Muscle of back (tissue), 13 donors: ENCODE results near the gene TEN1. TPM values are rescaled to one million over a fixed set of nuclear protein-coding genes. Genes with fewer than 3 reads are reported as not detected.
A peak's percentile ranks its signal among the peaks of the same experiment; 100 is the strongest.
"Not testable (repeated sequence)": the region's sequence is repeated elsewhere in the genome, so short reads cannot be mapped to it uniquely, and the experiment has no call there.

Source experiments
- DNase-seq, 3 donors: peaks; one replicate each; pipeline versions ENCODE4 v3.0.0 to v3.0.0-alpha.2; 2013
- long read RNA-seq, 9 donors: transcript quantifications; one replicate each; lab custom pipeline, GENCODE V29; 2026
- polyA plus RNA-seq, 10 donors: library from polyadenylated mRNA; unstranded; fragments of 120-200 nt; gene quantifications; one replicate each; pipeline ENCODE4 v1.2.1, GENCODE V29; 2013; ENCODE audit not compliant: insufficient read length in 10 of 10

Gene TEN1, protein sequence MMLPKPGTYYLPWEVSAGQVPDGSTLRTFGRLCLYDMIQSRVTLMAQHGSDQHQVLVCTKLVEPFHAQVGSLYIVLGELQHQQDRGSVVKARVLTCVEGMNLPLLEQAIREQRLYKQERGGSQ
- polyA plus RNA-seq, result 10 to 100 TPM in 9 of 10 donors, 1 to 10 TPM in 1; 8.5 to 20.2 (median 14.0) TPM
- long read RNA-seq, donor 1, transcript TEN1-201 (4 exons, 994 nt), result major isoform, 12 of 12 reads
- long read RNA-seq, donor 1, partial matches to known transcripts, result 0 of 12 reads
- long read RNA-seq, donor 1, other reads (novel, unspliced or antisense), result 0 of 12 reads
- long read RNA-seq, donor 2, transcript TEN1-201 (4 exons, 994 nt), result major isoform, 6 of 6 reads
- long read RNA-seq, donor 2, partial matches to known transcripts, result 0 of 6 reads
- long read RNA-seq, donor 2, other reads (novel, unspliced or antisense), result 0 of 6 reads
- long read RNA-seq, donor 3, result 0 reads
- long read RNA-seq, donor 4, transcript TEN1-201 (4 exons, 994 nt), result major isoform, 10 of 10 reads
- long read RNA-seq, donor 4, partial matches to known transcripts, result 0 of 10 reads
- long read RNA-seq, donor 4, other reads (novel, unspliced or antisense), result 0 of 10 reads
- long read RNA-seq, donor 5, transcript TEN1-201 (4 exons, 994 nt), result major isoform, 10 of 12 reads
- long read RNA-seq, donor 5, partial matches to known transcripts, result 0 of 12 reads
- long read RNA-seq, donor 5, other reads (novel, unspliced or antisense), result 0 of 12 reads
- long read RNA-seq, donor 6, transcript TEN1-201 (4 exons, 994 nt), result major isoform, 11 of 11 reads
- long read RNA-seq, donor 6, partial matches to known transcripts, result 0 of 11 reads
- long read RNA-seq, donor 6, other reads (novel, unspliced or antisense), result 0 of 11 reads
- long read RNA-seq, donor 7, transcript TEN1-201 (4 exons, 994 nt), result major isoform, 8 of 8 reads
- long read RNA-seq, donor 7, partial matches to known transcripts, result 0 of 8 reads
- long read RNA-seq, donor 7, other reads (novel, unspliced or antisense), result 0 of 8 reads
- long read RNA-seq, donor 8, transcript TEN1-201 (4 exons, 994 nt), result major isoform, 6 of 6 reads
- long read RNA-seq, donor 8, partial matches to known transcripts, result 0 of 6 reads
- long read RNA-seq, donor 8, other reads (novel, unspliced or antisense), result 0 of 6 reads
- long read RNA-seq, donor 9, partial matches to known transcripts, result 0 of 1 reads
- long read RNA-seq, donor 9, other reads (novel, unspliced or antisense), result 0 of 1 reads

DNA sequence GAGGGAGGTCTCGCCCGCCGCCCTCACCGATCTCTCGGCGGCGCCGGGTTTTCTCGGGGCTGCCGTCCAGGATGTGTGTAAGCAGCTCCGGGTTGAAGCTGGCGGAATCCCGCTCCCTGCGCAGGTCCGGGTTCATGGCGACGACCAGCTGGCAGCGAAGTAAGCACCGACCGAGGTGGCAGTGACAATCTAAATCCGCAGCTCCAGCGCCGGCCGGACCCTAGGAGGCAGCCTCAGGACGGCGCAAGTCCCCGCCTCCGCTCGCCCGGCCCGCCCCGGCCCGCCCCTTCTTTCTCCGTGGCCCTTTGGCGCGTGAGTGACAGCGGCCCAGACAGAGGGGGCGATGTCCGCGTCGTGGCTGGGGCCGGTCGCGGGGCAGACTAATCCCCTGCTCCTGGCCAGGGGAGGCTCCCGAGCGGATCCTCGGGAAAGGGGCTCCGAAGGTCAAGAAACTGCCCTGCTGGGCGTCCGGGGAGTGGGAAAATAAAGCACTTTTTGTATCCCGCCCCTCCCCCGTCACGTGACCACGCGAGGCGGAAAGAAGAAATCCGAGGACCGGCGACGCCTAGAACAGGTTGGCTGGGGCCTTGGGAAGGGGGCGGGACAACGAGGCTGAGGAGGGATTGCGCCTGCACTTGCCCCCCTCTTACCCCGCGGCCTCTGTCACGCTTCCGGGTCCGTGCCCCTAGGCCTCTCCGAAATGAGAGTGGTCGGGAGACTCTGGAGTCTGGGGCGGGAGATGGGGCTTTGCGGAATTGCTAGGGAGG lies at the start of gene TEN1, which contains the start of gene ACOX1:
Gene TEN1, plus strand, starts transcription at position 303 of the 767 bp plus-strand sequence. CDS start 6,953 bp downstream, outside the sequence.
Gene ACOX1, minus strand, starts transcription at position 229 of the 767 bp plus-strand sequence. Its CDS starts 93 bp downstream, at position 136.
- peak; percentile 97 to 100 (median 98) for DNase-seq

DNA sequence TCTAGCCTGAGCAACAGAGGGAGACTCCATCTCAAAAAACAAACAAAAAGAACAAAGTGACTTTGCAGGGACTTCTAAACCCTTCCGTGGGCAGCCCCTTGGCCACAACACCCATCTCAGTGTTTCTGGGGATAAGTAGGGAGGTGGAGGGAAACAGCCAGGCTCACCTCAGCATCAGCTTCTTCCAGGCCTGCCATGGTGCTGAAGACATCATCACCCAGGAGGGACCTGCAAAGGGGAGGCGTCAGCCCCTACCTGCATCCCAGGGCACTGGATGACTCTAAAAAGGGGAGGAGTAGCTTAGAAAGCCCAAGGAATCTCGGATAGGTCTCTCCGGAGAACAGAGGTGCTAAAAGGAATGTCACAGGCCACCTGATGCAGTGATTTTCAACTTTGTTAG lies 48.0 kb upstream of the TEN1 start:
- no peak for DNase-seq

DNA sequence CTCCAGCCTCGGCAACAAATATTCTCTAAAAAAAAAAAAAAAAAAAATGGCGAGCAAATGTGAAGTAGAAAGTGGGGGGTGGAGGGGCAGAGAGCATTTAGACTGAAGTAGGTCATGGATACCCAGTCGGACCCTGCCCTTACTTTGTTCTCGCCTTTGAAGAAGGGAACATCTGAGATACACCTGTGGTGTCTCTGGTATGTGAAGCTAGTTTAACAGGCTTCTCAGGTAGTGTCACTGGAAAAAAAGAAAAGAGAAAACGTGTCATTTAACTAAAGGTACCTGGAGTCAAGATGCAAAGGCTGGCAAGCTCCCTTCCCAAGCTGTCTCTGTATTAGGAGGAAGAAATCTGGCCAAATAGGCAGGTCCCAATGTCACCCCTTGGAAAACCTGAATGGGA lies 46.2 kb upstream of the TEN1 start:
- no peak for DNase-seq

DNA sequence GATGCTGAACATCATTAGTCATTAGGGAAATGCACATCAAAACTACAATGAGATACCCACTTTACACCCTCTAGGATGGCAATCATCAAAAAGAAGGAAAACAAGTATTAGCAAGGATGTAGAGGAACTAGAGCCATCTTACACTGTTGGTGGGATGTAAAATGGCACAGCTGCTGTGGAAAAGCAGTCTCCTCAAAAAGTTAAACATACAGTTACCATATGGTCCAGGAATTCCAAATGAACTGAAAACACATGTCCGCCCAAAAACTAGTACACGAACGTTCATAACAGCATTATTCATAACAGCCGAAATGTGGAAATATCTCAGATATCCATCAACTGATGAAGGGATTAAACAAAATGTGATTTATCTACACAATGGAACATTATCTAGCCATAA lies 45.2 kb upstream of the TEN1 start:
- no peak for DNase-seq

DNA sequence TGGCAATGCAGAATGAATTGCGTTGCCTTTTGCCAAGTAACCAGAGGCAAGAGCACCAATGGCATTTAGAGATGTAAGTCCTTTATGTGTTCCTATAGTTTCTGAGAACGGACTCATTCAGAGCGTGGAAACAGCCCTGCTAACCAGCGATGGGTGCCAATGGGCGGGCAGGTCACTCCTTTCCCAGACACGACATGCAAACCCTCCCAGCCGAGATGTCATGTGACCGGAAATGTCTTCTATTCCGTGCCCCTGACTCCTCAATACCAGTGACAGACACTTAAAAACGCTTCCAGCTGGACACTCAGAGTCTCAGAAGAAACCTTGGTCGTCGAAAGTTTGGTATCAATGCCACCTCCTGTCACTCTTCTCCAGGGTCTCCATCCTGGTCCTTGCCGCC lies 41.4 kb upstream of the TEN1 start:
- DNase-seq, result no peak

DNA sequence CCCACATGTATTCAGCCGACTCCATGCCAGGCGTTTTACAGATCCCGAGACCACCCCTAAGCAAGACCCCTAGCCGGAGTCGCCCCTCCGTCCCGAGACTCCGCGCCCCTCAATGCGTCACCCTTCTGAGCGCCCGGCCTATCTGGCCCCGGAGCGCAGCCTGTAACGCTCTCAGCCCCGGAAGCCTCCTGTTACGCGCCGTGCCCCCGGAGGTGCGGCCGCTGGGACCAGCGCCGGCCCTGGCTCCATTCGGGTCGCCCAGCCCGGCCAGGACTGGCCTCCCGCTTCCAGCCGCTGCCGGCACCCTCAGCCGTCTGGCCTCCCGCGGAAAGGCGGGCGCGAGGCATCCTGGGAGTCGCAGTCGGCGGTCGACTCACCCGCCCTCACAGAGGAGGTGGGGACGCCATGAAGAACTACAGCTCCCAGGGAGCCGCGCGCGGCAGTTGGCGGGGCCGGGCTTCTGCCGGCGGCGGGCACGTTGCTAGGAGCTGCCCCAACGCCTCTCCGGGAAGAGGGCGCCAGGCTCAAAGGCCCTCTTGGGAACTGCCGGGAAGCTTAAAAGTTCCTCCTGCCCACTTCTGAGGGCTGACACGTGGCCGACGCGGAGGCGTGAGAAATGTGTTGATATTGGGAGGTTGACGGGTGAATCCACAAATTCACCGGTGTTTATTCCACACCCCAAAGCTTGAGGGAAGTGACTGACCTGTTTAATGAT lies 38.2 kb upstream of the TEN1 start, which contains the start of gene FBF1:
Gene FBF1, minus strand, starts transcription at position 316 of the 715 bp plus-strand sequence. CDS start 2,893 bp downstream, outside the sequence.
- DNase-seq, result peak; percentile 91 to 97 (median 93)

DNA sequence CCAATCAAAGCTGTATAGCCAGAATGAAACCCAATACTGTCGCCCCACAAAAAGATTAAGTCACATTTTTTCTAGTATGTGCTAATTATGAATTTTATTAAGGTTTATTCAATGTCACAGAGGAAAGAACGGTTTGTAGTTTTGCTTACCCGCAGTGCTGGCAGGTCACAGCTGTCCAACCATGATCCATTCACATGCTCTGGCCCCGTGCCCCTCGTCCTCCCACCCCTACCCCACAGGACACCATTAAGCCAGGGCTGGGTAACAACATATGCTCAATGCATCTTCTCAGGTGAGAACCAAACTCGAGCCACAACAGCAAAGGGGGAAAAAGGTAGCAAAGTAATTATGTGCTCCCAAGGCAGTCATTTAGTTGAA lies 37.6 kb upstream of the TEN1 start:
- no peak for DNase-seq

DNA sequence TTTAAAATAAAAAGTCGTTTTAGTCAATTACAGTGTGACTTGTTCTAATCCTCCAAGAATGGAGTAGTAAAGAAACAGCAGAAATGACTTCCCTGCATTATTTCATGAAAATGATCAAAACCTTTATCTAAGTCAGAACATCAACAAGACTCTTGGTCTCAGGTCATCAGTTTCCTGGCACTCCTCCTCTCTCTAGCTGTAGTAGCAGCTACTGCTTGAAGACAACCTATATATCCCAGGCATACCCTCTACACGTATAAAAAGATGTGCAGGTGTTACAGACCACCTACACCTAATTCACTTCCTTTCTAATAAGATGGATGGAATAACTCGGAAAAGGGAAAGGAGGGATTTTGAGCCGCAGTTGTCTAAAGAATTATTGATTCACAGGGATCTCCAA lies 36.6 kb upstream of the TEN1 start:
- DNase-seq, result no peak

DNA sequence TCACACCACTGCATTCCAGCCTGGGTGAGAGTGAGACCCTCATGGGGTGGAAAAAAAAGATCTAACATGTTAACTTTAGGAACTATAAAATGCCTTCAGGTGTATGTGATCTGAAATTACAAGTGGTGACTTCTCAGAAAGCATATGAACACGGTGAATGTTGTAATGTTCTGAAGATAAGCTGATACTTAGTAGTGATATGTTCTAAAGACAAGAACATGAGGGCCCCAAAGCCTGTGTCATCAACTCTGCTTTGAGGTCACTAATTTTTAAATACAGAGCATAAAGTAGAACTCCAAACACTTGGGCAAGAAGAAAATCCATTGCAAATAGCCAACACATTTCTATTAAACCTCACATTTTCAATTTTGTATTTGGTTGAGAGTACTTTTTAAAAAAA lies 35.5 kb upstream of the TEN1 start:
- no peak for DNase-seq

DNA sequence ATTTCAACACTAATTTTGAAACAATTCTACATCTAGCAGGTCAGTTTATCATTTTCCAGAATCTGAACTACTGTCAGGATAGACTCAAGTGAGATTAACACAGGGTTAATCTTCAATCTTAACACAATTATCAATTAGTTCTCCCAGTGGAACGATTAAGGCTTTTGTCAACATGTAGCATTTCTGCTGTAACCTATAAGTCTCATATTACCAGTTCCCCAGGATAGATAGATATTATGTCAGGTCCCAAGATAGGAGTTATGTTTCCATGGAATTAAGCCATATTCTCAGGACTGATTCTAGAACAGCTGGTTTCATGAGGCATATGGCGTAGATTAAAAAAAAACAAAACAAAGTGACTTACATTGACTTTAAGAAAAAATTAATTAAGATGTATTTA lies 33.8 kb upstream of the TEN1 start:
- DNase-seq, result no peak

DNA sequence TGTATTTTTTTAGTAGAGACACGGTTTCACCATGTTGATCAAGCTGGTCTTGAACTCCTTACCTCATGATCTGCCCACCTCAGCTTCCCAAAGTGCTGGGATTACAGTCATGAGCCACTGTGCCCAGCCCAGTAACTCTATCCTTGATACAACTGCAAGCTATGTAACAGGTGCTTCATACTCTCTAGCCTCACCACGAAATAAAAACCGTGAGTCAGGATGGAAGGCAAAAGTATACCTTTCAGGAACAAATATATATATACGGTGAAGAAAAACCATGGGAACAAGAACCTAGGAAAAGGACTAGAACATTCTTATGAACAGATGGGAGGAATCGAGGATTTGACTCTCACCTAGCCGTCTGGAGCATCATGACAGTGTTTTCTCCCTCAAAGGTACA lies 28.6 kb upstream of the TEN1 start:
- DNase-seq, result no peak

DNA sequence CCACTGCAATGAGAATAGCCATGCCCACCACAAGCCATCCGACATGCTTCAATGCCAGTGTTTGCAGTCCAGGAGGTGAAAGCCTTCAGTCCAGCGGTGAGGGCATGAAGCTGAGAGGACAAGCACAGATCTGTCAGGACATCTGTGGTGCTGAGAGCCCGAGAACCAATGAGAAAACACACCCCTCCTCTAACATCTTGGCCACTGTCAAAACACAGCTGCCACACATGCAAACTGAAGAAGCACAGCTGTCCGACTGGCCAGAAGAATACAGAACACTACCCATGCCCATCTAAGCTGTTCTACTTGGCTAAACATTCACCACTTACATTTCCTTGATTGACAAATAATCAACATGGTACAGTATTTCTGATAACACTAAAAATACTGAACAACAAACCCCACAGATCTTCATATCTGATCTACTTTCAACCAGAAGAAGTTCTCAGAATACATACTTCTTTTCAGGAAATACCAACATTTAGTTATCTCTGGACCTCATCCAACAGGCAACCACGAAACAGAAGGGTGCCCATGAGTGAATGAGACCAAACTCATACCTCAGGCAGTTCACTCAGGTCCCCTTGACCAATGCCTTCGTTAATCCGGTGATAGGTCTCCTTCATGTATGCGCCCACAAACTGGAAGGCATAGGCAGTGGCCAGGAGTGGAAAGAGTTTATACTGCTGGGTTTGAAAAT lies 28.0 kb upstream of the TEN1 start:
- DNase-seq, result peak in 2 of 3 donors; percentile 45 to 58

DNA sequence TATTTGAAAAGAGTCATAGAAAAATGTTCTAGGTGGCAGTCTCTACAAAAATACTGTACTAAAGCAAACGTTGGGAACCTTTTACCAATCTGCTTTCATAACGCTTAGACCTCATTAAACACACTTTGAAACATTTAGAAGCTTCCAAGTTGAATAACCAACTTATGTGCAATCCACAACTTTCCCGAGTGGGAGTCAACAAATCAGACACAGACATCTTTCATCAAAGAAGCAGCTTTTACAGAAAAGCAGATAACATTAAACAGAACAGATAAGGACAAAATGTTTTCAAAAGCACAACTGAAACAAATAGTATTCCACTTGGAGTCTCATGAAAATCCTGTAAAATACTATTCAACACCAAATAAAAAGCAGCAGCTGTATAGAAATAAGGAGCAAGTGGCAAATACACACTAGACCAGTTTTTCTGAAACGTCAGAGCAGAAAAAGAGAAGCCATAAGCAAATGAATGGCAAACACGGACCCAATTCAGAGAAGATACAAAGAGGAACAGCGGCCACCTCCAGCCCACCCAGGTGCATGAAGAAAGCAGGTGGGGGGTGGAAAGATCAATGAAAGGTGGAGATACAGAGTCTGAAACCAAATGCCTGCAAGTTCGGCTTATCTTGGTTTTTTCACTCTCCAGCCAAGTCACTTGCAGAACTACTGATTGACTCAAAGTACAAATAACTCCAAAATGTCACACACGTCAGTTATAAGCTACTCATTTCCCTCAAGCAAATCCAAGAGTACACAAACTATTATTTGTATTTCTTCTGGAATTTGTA lies 19.8 kb upstream of the TEN1 start:
- no peak for DNase-seq

DNA sequence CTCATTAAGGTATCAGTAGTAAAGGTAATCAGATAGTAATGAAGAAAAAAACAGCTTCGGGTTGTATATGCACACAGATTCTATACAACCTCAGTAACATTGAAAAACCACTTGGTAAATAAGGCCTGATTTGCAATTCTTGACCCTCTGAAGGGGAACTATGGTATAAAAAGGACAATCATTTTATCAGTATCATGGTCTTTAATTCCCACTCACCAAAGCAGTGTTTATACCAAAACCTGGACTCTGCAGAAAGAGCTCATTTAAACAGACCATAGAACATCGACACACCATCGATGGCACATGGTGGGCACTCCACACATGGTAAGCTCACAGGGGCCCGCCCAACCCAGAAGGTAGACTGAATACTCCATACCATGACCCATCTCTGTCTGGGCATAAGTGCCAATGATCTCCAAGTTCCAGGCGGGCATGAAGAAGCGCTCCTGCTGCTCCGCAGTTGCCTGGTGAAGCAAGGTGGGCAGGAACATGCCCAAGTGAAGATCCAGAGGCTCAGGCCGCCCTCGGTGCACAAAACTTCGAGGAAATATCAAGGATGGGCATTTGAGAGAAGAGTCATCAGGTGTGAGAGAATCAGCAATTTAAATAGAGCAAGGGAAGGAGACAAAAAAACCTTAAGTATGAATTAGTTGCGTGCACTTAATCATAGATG lies 19.1 kb upstream of the TEN1 start:
- no peak for DNase-seq

DNA sequence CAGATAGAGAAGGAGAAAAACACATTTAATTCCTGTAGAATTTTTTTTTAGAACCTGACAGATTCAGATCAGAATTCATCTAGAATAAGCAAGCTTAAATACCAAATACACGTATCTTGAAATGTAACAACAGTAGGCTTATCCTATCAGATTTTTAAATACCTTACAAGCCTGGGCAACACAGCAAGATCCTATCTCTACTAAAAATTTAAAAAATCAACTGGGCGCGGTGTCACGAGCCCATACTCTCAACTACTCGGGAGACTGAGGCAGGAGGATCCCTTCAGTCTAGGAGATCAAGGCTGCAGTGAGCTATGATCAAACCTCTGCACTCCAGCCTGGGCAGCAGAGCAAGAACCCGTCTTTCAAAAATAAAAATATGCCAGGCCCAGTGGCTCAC lies 13.6 kb upstream of the TEN1 start:
- DNase-seq, result no peak

DNA sequence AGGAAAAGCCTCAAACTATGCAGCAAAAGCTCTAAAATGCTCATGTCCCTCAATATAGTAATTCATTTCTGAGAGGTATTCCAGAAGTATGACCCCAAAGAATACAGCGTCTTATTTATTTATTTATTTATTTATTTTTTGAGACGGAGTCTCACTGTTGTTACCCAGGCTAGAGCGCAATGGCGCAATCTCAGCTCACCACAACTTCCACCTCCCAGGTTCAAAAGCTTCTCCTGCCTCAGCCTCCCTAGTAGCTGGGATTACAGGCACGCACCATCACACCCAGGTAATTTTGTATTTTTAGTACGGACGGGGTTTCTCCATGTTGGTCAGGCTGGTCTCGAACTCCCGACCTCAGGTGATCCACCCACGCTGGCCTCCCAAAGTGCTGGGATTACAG lies 10.0 kb upstream of the TEN1 start:
- not testable (repeated sequence) for DNase-seq

DNA sequence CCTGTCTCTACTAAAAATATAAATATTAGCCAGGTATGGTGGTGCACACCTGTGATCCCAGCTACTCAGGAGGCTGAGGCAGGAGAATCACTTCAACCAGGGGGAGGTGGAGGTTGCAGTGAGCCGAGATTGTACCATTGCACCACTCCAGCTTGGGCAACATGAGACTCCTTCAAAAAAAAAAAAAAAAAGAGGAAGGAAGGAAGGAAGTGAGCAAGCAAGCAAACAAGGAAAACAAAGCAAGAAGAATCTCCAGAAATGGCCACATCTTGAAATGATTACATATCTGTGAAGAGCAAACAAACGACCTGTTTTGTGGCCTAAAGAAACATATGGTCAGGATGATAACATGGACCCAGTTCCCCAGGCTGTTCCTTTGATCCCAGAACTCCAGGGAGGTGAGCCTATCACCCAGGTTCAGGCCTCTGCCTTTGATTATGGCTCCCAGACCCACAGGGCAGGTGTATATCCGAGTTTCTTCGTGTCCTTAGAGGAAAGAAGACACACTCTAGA lies 9.0 kb upstream of the TEN1 start:
- DNase-seq, result no peak

DNA sequence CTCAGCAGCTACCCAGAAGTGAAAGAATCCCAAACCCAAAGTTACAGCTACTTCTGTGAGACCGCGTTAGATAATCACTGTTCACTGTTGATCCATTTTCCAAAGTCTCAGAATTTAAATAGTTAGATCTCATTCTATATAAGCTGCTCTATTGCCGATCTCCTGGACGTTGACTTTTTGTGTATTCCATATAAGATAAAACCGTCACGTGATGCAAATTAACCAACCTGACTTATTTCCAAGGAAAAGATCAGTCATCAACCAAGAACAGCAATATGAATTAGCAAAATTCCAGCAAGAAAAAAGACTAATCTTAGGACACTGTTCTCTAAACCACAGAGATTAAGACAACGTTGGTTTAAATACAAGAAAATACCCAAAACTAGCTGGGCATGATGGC lies 8.4 kb upstream of the TEN1 start:
- no peak for DNase-seq
